HG03159 (cell line): ENCODE results near the gene SLC25A40.
"Not testable (repeated sequence)": the region's sequence is repeated elsewhere in the genome, so short reads cannot be mapped to it uniquely, and the experiment has no call there.

Experiments
- ATAC-seq: cut with Tn5 transposase; IDR thresholded peaks from one replicate; pipeline ENCODE4 v1.9.1; 2021; ENCODE audit warnings: mild to moderate bottlenecking, moderate library complexity; ENCODE audit not compliant: unreplicated experiment

Gene SLC25A40

DNA sequence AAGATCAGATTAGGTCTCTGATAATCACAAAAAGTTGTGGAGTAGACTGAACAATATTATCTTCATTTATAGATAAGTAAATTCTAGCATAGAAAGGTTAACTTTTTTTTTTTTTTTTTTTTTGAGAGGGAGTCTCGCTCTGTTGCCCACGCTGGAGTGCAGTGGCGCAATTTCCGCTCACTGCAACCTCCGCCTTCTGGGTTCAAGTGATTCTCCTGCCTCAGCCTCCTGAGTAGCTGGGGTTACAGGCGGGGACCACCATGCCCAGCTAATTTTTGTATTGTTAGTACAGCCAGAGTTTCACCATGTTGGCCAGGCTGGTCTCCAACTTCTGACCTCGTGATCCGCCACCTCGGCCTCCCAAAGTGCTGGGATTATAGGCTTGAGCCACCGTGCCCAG lies 2.8 kb downstream of the SLC25A40 start:
- not testable (repeated sequence) for ATAC-seq

DNA sequence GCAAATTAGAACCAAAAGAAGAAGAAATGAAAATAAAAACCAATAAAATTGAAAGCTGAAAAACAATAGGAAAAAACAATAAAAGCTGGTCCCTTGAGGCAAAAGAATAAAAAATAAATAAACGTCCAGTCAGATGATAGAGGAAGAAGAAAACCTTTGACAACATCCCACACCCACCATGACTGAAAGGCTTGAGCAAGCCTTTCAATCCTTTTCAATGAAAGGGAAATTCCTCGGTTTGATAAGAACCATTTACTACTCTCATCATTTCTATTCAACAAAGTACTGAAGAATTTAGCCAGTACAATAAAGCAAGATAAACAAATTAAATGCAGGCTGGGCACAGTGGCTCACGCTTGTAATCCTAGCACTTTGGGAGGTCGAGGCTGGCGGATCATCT lies 3.8 kb downstream of the SLC25A40 start:
- no peak for ATAC-seq

DNA sequence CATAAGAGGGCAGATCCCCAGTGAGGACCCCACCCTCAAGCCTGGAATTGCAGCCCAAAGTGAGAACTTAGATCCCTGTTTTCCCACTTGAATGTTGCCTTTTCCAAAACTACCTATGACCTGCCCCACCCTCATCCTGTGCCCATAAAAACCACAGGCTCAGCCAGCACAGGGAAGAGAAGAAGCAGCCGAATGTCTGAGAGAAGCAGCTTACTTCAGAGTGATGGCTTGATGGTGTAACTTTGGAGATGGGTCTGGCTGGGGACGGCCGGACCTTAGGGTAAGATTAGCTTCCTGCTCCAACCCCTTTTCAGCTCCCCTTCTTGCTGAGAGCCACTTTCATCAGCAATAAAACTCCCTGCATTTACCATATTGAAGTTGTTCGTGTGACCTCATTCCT lies 5.7 kb downstream of the SLC25A40 start:
- ATAC-seq = no peak

DNA sequence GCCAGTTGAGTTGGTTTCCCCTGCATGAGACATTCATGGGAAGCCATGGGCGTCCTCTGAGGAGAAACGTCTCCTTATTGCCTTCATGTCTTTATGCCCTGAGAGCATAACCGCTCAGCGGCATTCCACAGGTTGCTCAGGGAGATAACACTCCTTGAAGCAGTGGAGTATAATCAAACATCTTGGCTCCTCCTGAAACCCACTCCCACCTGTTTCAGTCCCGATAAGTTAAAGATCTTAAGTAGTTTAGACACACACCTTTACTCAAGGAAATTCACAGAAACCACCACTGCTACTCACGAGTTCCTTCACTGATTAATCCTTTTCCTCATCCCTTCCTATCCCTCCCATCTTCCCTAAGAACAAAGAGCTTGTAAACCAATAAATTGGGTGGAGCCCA lies 9.6 kb downstream of the SLC25A40 start:
- not testable (repeated sequence) for ATAC-seq

DNA sequence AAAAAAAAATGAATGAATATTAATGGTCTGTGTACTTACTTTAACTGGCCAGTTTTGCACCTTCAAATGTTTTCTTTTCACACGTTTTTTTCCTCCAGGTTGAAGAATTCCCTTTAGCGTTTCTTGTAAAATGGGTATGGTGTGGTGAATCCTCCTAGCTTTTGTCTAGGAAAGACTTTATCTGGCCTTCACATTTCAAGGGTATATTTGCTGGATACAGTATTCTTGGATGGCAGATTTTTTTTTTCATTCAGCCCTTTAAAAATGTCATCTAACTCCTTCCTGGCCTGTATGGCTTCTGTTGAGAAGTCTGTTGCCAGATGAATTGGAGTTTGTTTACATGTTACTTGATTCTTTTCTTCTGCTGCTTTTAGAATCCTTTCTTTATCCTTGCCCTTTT lies 10.1 kb downstream of the SLC25A40 start:
- no peak for ATAC-seq

DNA sequence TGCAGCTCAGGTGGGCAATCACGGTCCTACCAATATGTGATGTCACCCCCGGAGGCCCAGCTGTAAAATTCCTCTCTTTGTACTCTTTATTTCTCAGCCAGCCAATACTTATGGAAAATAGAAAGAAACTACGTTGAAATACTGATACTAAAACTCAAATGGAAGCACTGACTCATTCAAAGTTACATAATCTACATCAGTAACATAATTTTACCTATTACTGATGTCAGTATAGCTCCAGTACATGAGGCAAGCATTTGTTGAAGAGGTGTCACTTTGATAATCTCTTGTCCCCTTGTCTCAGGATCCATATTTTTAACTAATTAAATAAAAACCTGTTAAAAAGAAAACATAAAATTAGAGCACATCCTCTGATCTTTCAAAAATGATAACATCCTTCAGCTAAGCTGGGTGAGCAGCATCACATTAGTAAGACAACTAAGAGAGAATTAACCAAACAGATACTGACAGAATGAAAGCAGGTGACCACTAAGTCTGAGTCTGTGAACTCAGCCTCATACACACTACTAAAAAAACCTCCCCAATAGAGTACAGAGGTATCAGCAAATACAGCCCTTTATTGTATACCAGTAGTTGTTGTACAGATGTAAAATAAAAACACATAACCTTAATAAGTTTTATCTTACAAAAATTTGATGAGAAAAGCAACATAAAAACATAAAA lies 17.6 kb downstream of the SLC25A40 start:
- ATAC-seq = no peak

DNA sequence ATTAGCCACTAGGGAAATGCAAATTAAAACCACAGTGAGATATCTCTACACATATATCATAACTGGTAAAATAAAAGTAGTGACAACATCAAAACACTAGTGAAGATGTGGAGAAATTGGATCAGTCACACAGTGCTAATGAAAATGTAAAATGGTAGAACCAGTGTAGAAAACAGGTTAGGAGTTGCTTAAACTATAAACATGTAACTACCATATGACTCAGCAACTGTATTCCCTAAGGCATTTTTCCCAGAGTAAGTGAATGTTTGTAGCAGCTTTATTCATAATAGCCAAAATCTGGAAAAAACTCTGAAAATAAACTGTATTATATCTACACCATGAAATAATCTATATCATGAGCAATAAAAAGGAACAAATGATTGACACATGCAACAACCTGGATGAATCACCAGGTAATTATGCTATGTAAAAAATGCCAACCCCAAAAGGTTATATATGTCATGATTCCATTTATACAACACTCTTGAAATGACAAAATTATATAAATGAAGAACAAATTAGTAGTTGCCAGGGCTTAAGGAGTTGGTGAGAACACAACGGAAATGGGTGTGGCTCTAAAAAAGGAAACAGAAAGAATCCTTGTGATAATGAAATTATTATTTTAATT lies 22.8 kb downstream of the SLC25A40 start:
- ATAC-seq = no peak

DNA sequence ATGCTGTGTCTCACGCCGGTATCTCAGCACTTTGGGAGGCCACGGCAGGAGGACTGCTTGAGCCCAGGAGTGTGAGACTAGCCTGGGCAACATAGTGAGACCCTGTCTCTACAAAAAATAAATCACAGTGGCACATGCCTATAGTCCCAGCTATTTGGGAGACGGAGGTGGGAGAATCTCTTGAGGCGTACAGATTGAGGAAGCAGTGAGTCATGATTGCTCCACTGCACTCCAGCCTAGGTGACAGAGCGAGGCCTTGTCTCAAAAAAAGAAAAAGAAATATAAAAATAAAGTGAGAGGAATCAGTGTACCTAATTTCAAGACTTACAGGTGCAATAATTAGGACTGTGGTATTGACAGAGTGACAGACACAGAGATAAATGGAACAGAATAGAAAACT lies 23.9 kb downstream of the SLC25A40 start:
- no peak for ATAC-seq

DNA sequence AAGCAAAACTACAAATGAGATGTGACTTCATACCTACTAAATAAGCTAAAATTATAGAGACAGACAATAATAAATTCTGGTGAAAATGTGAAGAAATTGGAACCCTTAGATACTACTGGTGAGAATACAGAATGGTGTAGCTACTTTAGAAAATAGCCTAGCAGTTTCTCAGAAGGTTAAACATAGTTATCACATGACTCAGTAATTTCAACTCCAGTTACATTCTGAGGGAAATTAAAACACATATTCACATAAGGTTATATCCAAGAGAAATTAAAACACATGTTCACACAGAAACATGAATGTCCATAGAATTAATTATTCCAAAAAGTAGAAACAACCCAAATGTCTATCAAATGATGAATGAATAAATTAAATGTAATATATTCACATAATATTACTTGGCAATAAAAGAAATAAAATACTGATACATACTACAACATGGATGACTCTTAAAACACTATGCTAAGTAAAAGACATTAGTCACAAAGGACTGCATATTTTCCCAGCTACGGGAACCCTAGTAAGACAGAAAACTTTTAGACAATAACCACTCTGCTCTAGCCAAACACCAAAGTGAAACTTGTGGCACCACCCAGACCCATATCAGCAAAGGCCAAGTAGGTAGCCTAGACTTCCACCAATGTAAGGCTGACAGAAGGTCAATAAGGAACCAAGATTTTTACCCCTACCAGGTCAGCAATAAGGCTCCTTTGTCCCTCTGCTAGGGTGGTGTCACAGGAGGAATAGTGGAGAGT lies 25.1 kb downstream of the SLC25A40 start:
- ATAC-seq = no peak

DNA sequence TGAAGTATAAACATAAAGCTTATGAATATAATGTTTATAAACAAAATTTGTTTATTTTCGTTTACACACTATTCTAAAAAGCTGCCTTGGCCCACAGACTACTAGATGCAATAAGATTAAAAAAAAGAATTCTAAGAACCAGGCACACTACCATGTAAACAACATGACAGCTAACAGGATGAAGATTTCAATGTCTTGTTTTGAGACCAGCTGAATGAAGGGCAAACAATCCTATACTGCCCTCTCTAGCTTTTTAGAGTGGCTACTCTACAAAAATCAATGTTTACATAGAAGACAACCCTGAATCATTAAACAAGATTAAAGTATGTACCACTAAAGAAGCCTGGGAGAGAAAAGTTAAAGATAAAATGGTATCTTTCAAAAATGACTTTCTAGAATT lies 38.6 kb downstream of the SLC25A40 start:
- no peak for ATAC-seq

DNA sequence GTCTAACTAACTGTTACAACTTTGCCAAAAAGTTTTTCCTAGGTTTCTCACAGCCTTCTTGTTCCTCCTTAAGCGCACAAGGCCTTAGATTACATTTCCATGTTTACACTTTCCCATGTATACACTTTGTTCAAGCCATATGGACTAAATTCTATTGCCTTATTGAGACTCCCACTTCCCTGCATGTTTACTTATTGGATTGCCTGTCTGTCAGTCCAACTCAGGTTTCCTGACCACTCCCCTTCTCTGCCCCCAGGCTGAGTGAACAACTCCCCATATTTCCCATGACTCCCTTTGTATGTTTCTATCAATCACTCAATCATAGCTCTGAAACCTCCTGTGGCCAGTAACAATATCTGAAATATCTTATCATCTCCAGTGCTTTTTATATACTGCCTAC lies 43.0 kb downstream of the SLC25A40 start:
- ATAC-seq = no peak

DNA sequence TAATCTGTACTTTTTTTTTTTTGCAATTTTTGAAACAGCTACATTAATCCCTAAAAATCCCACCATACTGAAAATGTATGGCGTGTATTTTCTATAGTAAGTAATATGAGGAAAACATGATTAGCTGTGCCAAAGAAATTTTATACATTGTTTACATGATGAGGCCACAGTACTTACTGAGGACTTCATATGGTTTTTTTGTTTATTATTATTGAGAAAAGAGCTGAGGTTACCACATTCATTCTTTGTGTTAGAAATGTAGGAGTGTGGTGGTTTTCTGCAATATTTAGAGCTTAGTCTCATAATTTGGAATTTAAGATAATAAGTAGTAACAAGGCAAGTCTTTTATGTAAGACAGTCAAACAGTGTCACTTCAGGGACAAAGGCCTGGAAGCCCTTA lies 45.1 kb downstream of the SLC25A40 start:
- no peak for ATAC-seq

DNA sequence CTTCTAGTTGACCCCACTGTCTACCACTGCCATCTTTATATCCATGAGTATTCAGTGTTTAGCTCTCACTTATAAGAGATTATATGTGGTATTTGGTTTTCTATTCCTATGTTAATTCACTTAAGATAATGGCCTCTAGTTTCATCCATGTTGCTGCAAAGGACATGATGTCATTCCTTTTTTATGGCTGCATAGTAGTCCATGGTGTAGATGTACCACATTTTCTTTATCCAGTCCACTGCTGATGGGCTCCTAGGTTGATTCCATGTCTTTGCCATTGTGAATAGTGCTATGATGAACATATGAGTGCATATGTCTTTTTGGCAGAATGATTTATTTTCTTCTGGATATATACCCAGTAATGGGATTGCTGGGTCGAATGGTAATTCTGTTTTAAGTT lies 47.8 kb downstream of the SLC25A40 start:
- ATAC-seq = not testable (repeated sequence)

DNA sequence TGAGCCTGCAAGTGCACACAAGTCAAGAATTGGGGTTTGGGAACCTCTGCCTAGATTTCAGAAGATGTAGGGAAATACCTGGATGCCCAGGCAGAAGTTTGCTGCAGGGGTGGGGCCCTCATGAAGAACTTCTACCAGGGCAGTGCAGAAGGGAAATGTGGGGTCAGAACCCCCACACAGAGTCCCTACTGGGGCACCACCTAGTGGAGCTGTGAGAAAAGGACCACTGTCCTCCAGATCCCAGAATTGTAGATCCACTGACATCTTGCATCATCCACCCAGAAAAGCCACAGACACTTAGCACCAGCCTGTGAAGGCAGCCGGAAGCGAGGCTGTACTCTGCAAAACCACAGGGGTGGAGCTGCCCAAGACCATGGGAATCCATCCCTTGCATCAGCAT lies 50.8 kb downstream of the SLC25A40 start:
- not testable (repeated sequence) for ATAC-seq

DNA sequence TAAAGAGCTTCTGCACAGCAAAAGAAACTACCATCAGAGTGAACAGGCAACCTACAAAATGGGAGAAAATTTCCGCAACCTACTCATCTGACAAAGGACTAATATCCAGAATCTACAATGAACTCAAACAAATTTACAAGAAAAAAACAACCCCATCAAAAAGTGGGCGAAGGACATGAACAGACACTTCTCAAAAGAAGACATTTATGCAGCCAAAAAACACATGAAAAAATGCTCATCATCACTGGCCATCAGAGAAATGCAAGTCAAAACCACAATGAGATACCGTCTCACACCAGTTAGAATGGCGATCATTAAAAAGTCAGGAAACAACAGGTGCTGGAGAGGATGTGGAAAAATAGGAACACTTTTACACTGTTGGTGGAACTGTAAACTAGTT lies 54.1 kb downstream of the SLC25A40 start:
- ATAC-seq = not testable (repeated sequence)

DNA sequence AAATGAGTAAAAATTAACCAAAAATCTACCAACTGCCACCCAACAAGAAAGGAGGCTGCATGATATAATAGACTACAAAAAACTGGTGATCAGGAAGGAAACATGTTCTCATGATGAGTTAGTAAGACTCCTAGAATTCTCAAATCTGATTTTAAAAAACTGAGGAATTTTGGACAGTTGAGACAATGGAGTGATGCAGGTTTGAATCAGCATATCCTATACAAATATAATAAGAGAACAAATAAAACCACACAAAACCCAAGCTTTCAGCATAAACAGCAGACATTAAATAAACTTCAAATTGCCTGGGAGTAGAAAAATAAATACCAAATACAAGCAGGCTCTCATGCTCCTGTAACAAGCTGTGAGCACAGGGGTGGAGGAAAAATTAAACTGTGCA lies 57.8 kb downstream of the SLC25A40 start:
- no peak for ATAC-seq

DNA sequence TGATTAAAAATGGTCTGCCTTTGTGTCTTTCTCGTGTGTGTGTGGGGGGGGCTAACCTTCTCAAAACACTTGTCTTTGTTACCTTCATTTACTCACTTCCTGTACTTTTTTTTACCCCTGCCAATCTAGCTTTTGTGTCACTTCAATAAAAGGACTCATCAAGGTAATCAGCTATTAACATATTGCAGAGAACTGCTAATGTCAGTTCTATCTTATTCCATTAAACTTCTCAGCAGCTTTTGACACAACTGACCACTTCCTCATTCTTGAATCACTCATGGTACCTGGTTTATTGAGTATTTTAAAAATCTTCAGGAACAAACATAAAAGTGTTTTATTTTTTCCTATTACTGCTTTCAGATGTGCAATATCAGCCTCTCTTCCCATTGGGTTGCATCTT lies 59.8 kb downstream of the SLC25A40 start:
- peak; percentile 79 for ATAC-seq

DNA sequence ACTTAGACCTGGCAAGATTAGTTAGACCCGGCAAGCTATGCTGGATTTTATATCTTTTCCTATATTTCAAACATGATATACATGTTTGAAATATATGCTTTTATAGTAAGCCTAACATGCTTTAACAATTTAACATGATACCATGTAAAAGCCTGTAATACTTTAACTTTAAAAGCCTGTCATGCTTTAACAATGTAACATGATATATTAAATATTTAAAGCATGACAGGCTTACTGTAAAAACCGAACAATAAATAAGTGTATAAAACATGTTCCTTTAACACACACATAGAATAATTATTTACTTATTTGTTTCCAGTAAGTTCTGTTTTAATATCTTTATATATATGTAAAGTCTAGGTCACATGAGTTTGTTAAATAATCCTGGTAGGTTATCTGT lies 65.4 kb downstream of the SLC25A40 start:
- ATAC-seq = no peak

DNA sequence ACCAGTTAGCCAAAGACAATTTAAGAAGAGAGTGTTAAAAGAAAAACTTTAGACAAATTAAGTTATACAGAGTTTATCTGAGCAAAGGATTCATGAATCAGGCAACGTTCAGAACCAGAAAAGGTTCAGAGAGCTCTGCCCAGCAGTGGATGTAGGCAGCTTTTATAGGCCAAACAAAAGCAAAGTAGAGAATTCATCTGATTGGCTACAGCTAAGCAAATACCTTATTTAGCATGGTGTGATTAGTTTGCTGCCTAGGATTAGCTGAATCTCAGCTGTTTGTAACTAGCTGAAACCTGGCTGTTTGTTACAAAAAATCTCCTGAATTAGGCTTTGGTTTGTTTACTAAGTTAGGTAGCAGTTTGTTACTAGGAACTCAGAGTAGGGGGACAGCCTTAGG lies 66.0 kb downstream of the SLC25A40 start:
- no peak for ATAC-seq

DNA sequence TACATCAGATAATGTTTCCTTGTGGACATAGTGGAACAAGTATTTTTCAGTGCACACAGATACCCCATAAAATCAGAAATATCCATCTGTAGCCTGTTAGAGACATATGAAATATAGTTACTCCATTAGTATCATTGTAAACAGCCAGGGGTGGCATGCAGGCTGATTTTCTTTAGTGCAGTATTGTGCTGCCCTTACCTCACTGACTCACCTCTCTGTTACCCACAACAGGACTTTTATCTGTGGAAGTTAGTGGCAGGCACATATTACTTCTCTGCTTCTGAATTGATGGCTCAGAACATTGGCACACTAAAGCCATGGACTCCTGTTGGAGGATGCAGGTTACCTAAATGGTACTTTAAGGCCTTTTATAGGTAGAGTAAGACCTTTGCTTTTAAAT lies 70.0 kb downstream of the SLC25A40 start:
- no peak for ATAC-seq

DNA sequence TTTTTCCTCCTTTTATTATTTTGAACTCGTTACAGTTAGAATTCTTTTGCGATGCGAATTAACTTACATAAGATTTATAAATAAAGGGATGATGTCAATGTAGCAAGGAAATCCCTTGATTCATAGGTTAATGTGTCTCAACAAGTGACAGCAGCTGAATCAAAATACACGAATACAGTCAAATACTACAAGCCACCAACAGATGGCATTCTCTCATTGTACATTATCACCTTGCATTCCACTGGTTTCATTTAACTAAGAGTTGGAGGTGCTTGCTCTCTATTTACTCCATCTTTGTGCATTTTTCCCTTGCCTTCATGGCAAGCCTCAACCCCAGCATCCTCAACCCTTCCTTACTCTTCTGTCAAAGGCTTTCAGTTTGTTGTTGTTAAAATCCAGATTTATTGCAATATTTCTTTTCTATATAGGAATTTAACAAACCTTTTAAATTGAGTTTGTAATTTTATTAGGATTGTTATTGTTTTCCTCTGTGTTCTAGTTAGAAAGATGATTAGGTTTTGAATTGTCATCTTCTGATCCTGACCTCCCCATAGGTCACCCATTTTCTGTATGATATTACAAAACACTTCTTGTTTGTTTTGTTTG lies 78.3 kb downstream of the SLC25A40 start:
- peak; percentile 87 for ATAC-seq

DNA sequence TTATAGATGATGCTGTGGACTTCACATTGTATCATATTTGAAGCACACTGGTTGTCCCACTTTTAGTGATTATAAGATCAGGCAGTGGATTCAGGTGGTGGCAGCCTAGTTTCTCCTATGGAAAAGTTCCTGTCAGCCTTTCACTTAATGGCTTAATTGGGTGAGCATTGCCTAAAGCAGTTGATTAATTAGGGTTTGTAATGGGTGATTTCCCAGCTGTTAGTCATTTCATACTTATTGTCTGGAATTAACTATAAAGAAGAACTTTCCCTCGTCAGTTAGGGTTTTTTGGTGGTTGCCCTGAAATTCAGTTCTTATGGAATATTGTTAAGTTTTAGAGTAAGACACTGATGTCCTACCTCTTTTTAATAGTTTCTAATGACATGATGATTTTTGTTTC lies 78.8 kb downstream of the SLC25A40 start:
- ATAC-seq = peak; percentile 18
